GM21367 (cell line): ENCODE results near the gene CSGALNACT2.
"Not testable (repeated sequence)": the region's sequence is repeated elsewhere in the genome, so short reads cannot be mapped to it uniquely, and the experiment has no call there.

Experiments used
- ATAC-seq: cut with Tn5 transposase; IDR thresholded peaks from one replicate; pipeline ENCODE4 v1.9.1; 2021; ENCODE audit not compliant: unreplicated experiment

The CSGALNACT2 gene

DNA sequence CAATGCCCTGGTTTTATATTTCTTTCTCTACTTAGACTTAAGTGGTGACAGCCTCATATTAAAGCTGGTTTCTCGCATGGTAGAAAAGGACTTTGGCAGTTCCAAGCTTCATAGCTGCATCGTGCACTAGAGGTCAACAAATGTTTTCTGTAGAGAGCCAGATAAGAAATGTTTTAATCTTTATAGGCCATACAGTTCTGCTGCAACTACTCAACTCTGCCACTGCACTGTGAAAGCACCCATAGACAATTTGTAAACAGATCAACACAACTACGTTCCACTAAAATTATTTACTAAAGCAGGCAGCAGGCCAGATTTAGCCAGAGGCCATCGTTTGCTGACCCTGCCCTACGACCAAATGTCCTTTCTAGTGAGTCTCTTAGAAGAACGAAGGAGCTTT is 36.7 kb downstream of the CSGALNACT2 start:
- no peak for ATAC-seq

DNA sequence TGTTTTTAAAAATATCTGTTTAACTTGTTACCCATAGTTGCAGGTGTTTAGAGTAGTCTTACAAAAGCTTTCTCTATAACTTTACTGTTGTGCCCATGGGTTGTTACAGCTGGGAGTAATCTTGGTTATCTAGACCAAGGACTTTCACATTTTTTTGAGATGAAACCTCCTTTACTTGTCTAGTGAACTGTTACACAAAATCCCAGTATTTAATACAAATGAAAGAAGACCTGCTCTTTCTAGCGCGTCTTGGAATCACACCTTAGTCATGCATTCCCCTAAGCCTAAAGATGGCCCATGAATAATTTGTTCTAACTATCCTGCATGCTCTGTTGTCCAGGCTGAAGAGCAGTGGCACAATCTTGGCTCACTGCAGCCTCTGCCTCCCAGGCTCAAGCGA is 38.0 kb downstream of the CSGALNACT2 start:
- ATAC-seq, result no peak

DNA sequence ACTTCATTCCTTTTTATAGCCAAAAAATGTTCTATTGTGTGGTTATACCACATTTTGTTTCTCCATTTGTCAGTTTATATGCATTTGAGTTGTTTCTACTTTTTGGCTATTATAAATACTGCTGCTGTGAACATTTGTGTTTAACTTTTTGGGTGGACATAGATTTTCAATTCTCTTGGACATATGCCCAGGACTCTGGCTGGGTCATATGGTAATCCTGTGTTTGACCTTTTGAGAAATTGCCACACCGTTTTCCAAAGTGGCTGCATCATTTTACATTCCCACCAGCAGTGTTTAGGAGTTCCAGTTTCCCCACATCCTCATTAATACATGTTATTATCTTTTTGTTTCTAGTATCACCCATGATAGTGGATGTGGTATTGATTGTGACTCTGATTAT is 39.4 kb downstream of the CSGALNACT2 start:
- ATAC-seq, result no peak

DNA sequence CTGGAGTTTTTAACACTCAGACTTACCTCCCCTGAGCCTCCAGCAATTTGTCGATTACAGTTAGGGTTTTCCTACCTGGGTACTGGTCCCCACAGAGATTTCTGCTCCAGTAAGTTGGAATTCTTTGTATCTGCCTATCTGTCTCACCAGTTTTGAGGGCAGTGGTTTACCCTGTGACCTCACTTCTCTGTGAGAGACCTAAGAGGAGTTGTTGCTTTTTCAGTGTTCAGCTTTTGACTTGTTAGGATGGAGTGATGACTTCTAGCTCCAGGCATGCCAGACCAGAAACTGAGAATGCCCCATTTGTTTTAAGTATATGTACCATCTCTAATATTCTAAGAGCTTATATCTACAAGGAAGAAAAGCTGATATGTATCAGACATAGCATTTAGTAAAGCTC is 42.9 kb downstream of the CSGALNACT2 start:
- no peak for ATAC-seq

DNA sequence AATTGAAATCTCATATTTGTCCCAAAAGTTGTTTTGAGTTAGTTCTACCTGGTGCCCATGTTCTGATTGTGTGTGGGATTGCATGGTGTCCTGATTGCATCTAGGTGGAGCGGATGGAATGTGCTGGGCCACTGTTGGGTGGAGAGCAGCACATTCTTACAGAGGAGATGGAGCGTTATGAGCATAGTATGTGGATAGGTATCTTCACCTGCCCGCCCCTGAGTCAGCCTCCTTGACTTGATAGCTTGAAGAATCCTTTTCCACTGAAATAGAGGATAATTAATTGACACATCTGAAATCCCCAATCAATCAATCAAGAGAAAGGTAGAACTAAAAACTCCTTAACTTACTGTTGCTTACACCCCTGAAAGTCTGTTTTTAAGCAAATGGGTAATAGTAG is 45.5 kb downstream of the CSGALNACT2 start:
- ATAC-seq, result not testable (repeated sequence)

- no peak for ATAC-seq
These were observed 47.9 kb downstream of the CSGALNACT2 start for GRCh38 chr10:43186150-43186549.

- ATAC-seq, result no peak
These were observed 49.0 kb downstream of the CSGALNACT2 start for GRCh38 chr10:43187213-43187612.

DNA sequence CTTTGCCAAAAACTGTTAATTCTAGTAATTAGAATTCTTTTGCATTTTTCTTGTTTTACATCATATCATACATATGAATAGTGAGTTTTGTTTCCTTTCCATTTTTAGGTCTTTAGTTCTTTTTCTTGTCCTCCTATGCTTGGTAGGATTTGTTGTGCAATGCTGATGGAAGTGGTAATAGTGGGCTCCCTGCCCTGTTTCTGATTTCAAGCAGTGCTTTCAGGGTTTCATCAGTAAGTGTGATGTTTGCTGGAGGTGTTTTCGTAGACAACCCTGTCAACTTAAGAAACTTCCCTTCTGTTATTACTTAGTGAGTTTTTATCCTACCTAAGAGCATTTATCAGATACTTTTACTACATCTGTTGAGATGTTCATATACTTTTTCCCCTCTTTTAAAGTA is 50.5 kb downstream of the CSGALNACT2 start:
- no peak for ATAC-seq

DNA sequence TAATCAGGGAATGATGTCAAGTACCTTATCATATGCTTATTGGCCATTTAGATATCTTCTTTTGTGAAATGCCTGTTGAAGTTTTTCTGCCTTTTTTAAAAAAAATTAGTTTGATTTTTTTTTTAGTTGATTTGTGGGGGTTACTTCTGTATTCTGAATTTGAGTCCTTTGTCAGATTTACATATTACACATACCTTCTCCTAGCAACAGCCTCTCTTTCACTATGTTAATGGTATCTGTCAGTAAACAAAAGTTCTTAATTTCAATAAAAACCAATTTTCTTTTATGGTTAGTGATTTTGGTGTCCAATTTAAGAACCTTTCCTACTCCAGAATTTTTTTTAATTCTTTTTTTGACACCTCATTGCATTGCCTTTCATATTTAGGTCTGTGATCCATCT is 52.0 kb downstream of the CSGALNACT2 start:
- ATAC-seq, result no peak

DNA sequence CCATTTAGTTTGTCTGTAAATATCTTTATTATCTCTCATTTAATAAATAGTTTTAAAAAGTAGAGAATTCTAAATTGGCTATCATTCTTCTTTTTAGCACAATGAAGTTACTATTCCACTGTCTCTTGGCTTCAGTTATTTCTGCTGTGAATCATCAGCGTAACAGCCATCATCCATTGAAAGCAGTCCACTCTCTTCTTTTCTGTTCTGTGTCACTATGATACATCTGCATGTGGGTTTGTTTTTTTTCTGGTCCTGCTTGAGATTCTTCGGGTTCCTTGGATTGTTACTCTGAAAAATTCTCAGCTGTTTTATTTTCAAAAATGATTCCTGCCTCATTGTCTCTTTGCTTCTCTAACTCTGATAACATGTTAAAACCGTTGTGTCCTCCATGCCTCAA is 52.5 kb downstream of the CSGALNACT2 start:
- ATAC-seq, result no peak

DNA sequence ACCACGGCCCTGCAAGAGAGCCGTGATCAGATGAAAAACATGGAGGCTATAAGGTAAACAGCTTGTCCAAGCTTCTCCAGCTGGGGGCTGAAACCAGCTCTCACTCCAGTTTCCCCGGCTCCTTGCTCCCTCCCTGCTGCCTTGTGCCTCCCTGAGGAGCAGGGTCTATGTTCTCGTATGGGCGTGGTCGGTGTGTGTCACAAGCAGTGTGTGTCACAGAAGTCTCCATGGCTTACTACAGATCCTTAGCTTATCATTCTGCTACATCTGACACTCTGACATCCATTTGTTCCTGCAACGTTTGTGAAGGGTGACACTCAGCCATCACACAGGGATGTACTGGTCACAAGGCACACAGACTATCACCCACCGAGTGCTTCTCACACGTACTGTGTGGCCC is 54.6 kb downstream of the CSGALNACT2 start:
- ATAC-seq, result no peak

DNA sequence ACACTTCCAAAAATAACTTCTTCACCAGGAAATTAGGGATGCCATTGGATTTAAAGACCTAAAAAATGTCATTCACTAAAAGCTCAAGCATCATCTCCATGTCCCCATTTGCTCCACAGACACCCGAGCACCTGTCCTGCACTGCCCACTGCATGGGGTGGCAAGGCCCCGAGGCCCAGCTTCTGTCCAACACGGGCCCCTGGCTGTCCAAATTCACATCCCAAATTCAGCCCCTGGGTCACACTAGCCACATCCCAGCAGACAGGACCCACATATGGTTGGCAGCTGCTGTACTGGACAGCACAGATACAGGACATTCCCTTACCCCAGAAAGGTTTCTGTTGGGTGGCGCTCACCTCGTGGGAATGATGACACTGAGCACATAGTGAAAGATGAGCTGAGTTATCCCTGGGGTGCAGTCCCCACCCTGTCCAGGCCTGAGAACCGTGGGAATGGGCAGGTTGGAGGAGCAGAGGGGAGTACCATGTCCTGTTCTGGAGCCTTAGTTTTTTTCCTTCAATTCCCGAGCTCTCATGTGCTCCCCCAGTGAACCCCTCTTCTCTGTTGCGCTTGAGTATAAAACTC is 55.3 kb downstream of the CSGALNACT2 start:
- ATAC-seq, result no peak

DNA sequence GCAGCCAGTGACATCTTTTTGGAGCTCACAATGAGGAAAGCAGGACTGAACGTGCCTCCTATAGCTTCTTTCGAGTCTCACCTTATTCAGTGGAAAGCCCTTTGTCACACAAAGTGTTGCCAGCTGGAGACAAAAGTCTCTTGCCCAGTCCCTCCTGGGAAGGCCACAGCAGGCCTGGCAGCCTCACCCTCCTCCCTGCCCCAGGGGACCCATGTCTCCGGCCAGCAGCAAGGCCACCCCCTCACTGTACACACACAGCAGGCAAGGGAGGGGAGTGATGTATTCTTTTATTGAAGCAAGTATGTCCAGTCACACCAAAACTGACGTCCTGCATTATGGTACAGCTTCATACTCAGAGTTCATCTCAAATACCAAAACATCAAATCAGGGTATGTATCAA is 56.0 kb downstream of the CSGALNACT2 start:
- no peak for ATAC-seq

GRCh38 chr10:43194859-43195258 is 56.6 kb downstream of the CSGALNACT2 start:
- ATAC-seq, result no peak

- no peak for ATAC-seq
These were observed 57.3 kb downstream of the CSGALNACT2 start for GRCh38 chr10:43195557-43195956.

DNA sequence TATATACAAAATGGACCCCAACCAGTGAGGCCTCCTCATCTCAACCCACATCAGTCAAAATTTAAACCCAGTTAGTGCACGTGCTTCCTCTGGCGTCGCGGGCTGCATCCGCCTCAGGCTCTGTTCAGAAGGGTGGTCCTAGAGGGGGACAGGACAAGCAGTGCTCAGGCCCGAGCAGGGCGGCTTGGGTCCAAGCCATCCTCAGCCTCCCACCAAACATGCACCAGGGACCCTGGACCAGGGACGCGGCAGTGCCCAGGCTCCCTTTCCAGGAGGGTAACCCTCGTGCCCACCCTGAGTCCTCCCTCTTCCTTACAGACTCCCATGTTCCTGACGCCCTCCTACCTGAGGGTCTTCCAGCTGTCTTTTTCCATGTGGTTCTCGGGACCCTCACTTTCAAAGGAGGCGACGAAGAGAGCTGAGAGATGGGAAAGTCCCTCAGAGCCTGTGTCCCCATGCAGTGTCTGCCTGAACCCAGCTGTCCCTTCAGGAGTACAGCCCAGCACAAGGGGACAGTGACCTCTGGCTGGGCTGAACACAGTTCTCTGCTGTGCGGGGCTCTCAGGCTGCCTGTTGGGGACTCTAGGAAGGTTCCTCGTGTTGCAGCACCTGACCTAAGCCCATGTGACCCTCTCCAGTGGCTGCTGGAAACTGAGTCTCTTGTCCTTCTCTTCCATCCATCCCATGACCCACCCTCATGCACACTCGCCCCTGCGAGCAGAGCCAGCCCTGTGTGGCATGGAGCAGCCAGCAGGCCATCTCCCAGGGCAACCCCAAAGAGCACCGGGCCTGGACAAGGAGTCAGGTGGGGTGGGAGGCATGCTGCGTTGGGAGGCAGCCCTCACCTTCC is 58.1 kb downstream of the CSGALNACT2 start:
- ATAC-seq, result no peak

GRCh38 chr10:43196981-43197833 is 59.0 kb downstream of the CSGALNACT2 start:
- no peak for ATAC-seq

GRCh38 chr10:43197834-43198681 is 59.8 kb downstream of the CSGALNACT2 start:
- no peak for ATAC-seq

DNA sequence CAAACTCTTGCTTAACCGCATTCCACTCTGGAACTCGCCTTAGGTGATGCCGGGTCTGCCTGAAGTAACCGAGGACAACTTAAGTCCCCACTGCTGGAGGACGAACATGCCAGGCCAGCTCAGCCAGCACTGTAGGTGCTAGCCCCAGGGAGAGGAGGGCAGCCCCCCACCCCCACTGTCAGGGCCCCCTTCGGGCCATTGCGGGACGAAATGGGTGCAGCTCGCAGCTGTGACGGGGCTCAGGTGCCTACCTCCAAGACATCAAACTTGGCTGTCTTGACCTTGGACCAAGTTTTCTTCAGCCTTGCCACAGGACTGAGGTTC is 60.4 kb downstream of the CSGALNACT2 start:
- ATAC-seq, result no peak

DNA sequence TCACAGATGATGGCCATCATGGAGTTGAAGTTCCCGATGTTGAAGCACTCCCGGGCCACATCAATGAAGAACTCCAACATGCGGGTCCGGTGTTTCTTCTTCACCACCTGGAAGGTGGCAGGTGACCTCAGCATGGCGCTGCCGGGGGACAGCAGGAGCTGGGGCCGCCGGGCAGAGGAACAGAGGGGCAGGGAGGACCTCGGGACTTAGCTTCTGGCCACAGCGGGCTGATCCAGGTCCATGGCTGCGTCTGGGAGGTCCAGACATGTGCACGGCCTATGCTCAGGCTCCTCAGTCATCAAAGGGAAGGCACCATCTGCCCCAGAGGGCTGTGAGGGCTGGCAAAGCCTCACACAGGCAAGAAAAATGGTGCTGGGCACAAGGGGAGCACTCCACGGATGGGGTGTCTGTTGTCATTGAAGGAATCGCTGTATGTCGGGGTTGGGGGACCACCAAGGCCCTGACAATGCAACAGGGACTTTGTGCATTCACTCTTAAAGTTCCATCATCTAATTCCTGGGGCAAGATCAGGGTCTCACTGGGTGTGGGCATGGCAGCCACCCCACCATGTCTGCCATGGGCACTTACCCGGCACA is 60.9 kb downstream of the CSGALNACT2 start:
- ATAC-seq, result no peak
